GM18951 (cell line): ENCODE measurements around the gene SUGP1.

Source experiments
- POLR2A ChIP-seq: IDR thresholded peaks from 4 replicates; pipeline ENCODE4 v1.6.1; 2011; ENCODE audit warnings: mild to moderate bottlenecking; ENCODE audit not compliant: insufficient read length, insufficient read depth; ENCODE audit errors: extremely low read depth
- in situ Hi-C: fragments of 300-500 bp; cut with MboI; formaldehyde crosslinking; loops from one replicate; pipeline ENCODE4 v1.12.0; 2022; ENCODE audit warnings: low sequenced_read_pairs, mixed read lengths, inconsistent platforms; ENCODE audit not compliant: unreplicated experiment

Gene SUGP1

DNA sequence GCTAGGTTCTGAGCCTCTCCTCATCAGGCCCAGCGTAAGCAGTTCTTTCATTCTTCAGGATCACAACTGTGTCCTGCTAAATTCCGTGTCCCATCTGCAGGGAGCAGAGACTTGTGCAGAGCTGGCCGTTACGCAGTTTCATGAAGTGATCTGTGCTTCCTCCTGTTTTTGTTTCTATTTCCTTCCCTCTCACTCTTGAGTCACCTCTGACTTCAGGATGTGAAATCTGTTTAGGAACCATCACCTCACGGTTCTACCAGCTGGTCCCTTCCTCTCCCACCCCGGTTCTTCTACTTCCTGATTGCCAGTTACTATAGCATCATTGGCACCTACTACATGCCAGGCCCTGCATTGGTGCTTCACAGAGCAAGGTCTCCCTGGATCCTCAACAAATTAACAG is 8.8 kb upstream of the SUGP1 start:
- no peak for TF ChIP-seq POLR2A
- in situ Hi-C loops: no loop called here

DNA sequence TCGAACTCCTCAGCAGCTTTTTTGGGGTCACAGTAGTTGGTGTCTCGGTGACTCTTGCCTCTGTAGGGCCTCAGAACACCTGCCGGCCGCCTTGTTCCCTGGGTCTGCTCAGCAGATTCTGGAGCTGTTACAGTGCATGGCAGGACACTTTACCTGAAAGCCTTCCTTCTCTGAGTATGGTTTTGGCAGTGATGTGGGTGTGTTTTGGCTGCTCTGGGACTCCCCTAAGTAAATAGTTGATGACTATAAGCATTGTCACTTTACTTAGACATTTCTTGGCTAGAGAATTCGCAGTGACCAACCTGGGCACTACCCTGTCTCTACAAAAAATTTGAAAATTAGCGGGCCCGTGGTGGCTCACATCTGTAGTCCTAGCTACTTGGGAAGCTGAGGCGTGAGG is 7.4 kb upstream of the SUGP1 start:
- no peak for TF ChIP-seq POLR2A
- in situ Hi-C loops: no loop called here

DNA sequence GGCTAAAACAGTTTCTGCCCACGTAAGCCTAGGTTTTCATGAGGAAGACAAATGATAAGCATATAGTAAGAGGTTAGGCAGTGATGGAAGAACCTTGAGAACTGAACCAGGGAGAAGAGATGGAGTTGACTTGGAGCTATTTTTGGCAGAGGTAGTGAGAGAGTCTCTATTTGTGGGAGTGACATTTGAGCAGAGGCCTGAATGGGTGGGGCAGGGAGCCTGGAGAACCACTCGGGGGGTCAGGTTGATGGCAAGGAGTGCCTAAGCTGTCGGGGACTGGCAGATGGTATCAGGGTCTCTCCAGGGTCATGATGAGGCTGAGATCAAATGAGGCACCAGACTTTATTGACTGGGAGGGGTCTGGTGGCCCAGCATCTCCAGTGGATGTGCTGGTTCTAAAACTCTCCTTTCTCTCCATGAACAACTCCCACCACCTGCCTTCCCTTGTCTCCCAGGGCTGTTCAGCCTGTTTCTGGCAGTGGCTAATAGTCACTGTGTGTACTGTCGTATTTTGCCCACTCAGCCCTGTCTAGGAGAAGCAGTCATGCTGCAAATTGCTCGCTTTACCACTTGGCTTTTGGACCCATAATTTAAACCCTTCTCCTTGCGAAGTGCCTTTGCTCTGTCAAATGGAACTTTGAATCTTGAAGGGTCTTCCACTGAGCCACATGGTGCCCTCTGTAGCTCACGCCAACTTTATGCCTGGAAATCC is 3.9 kb upstream of the SUGP1 start:
- in situ Hi-C loops: no loop called here
- TF ChIP-seq POLR2A: no peak

DNA sequence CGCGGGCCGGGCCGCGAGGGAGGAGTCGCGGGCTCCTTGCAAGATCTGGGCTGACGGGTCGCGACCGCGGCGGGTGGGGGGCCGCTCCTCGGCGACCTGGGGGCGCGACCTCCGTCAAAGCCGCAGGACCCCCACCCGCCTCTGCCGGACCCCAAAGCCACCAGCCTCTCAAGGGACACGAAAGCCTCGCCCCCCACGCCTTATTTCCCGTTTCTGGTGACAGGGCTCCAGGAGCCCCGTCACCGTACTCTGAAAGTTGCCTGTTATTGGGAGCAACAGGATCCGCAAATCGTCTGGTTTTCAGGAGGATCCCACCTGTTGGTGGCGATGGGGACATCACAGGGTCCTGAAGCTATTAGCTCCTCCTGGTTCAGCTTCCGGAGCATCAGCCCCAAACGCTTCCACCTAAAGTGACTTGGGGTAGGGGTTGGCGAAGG is 850 bp upstream of the SUGP1 start:
- in situ Hi-C loops: no loop called here
- TF ChIP-seq POLR2A: no peak

- no peak for TF ChIP-seq POLR2A
- in situ Hi-C loops: no loop called here
These were observed 463 bp downstream of the SUGP1 start for GRCh38 chr19:19319732-19320360.

DNA sequence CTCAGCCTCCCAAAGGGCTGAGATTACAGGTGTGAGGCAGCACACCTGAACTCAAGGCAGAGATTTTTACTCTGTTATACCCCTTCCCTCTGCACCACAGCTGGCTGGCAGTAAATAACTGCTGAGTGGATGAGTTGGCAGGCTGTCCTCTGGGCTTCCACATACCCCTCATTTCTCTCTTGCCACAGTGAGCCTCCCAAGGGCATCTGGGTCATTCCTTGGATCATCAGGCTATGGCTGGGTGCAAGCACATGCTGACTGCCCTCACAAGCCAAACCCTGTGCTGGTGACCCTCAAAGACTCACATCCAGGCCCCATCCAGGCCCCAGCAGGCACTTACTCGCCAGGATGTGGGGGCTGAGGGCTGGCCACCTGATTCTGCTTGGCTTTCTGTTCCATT is 4.2 kb downstream of the SUGP1 start:
- in situ Hi-C loops: no loop called here
- TF ChIP-seq POLR2A: no peak

DNA sequence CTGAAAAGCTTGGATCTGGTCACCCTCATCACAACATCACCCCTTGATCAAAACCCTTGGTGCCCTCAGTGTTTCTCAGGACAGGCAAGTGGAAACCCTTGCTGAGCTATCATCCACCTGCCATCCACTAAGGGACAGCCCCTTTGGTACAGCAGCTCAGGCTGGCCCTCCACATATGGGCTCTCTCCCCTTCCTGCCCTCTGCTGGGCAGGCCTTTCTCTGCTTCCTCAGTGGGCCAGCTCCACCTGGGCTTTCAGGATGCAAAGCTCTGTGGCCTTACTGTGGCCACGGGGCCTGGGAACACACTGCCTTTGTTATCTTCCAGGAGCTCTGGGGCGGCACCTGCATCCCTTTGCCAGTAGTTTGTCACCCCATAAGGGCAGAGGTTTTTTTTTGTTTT is 4.9 kb downstream of the SUGP1 start:
- TF ChIP-seq POLR2A: no peak
- in situ Hi-C loops: no loop called here

- TF ChIP-seq POLR2A: no peak
- in situ Hi-C loops: no loop called here
These were observed 11.9 kb downstream of the SUGP1 start for GRCh38 chr19:19308373-19308772.

- no peak for TF ChIP-seq POLR2A
- in situ Hi-C loops: no loop called here
These were observed 14.1 kb downstream of the SUGP1 start for GRCh38 chr19:19306191-19306590.

DNA sequence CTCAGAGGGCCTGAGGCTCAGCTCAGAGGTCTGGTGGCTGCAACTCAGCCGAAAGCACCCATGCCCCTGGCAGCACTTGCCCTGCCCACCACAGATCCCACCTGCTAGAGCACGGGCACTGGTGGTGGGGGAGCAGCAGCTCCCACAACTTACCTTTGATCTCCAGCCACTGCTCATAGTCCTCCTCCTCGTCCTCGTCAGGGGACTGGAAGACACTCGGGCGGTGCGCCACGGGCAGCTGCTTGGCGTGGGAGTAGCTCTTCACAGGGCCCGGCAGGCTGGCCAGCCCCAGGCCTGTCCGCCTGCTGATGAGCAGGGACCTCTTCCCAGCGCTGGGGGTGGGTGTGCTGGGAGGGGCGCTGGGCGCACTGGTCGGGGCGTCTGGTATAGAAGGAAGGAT is 14.6 kb downstream of the SUGP1 start:
- in situ Hi-C loops: no loop called here
- no peak for TF ChIP-seq POLR2A

DNA sequence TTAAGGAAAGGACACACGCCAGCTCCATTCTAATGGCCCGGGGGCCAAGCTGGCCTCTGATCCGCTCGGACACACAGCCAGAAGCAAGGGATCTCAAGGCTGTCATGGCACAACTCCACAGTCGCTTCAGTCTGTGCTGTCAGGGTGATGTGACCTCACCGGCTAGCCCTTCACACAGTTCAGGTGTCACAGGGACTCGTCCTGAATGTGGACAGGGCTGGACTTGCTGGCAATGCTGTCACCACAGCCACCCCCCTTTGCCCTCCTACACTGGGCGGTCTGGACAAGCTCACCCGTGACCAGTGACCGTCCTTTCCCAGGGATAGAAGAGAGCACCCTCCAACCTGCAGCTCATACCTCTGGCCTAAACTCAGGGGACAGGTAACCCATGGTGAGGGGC is 15.2 kb downstream of the SUGP1 start:
- in situ Hi-C loops: no loop called here

DNA sequence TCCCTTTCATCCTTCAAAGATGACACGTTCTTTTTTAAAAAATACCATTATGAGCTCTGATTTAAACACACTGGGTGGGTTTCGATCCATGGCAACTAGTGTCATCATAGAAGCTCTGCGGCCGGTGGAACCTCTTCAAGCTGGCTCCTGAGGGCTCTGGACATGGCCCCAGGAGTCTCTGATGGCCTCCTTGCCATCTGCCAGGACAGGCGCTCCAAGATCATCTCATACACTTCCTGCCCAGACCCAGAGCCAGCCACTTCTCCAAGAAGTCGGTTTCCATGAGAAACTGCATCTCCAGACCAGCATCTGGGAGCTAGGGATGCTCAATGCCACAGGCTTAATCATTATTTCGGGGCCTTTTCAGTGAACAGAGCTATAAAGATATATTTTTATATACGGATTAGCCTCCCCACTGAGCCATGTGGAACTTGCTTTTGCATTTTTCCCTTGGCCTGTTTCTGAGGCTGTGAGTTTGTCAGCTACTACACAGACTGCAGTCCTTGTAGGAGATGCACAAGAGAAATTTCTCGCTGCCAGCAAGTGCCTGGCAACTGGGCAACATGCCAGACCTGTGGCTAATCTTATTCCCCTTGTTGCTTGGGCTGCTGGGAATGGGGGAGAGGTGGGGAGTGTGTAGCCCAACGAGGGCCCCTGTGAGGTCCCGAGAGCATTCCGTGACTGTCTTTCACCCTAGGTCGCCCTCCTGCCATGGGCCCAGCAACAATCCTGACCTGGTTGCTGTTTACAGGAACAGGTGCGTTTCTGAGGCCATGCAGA is 15.9 kb downstream of the SUGP1 start:
- TF ChIP-seq POLR2A: no peak
- in situ Hi-C loops: no loop called here

More for the DNA sequence above, 15.2 kb downstream of the SUGP1 start:
- no peak for TF ChIP-seq POLR2A

GRCh38 chr19:19303411-19303810 is 16.9 kb downstream of the SUGP1 start:
- no peak for TF ChIP-seq POLR2A
- in situ Hi-C loops: no loop called here

GRCh38 chr19:19300613-19301012 is 19.7 kb downstream of the SUGP1 start:
- no peak for TF ChIP-seq POLR2A
- in situ Hi-C loops: no loop called here
